Kidney (tissue), 14 donors: ENCODE measurements around the gene RHOT1. TPM values are rescaled to one million over a fixed set of nuclear protein-coding genes. Genes with fewer than 3 reads are reported as not detected.

Experiments
- DNase-seq, 5 donors: peaks; one replicate each; pipeline ENCODE4 v3.0.0-alpha.2; 2013 to 2020
- FAIRE-seq: peaks from 2 replicates; lab custom pipeline; 2012; peaks lifted over from hg19 to GRCh38; lab: Jason Lieb, UNC
- H3K27ac ChIP-seq, 2 donors: one replicate each; pipeline ENCODE4 v1.7.0; 2013; ENCODE audit warnings: low read depth in 2 of 2, low read length in 2 of 2, inconsistent platforms in 1 of 2
- H3K27me3 ChIP-seq: one replicate; pipeline ENCODE4 v1.7.1; 2013; ENCODE audit warnings: low read length, inconsistent platforms; ENCODE audit not compliant: control insufficient read depth, insufficient read depth
- H3K36me3 ChIP-seq, 3 donors: one replicate each; pipeline versions ENCODE4 v1.7.0 to v1.7.1; 2013; ENCODE audit warnings: low read length in 3 of 3, control low read depth in 1 of 3, inconsistent platforms in 1 of 3; ENCODE audit not compliant: insufficient read depth in 3 of 3, control insufficient read depth in 2 of 3
- H3K4me1 ChIP-seq, 3 donors: one replicate each; pipeline versions ENCODE4 v1.7.0 to v1.7.1; 2013; ENCODE audit warnings: low read length in 3 of 3, inconsistent platforms in 1 of 3, low read depth in 1 of 3; ENCODE audit not compliant: control insufficient read depth in 2 of 3, insufficient read depth in 2 of 3
- H3K4me3 ChIP-seq, 3 donors: one replicate each; pipeline versions ENCODE4 v1.7.0 to v1.8.1; 2013; ENCODE audit warnings: low read length in 3 of 3, control low read depth in 1 of 3, inconsistent platforms in 1 of 3
- H3K9ac ChIP-seq, 3 donors: one replicate each; pipeline versions ENCODE4 v1.7.0 to v1.7.1; 2013; ENCODE audit warnings: low read length in 3 of 3, control low read depth in 1 of 3, inconsistent platforms in 1 of 3
- H3K9me3 ChIP-seq, 3 donors: one replicate each; pipeline versions ENCODE4 v1.7.0 to v1.7.1; 2013; ENCODE audit warnings: low read length in 3 of 3, control low read depth in 1 of 3, inconsistent platforms in 1 of 3; ENCODE audit not compliant: control insufficient read depth in 2 of 3, insufficient read depth in 1 of 3
- intact Hi-C: fragments of 100-400 bp; cut with DNase I; formaldehyde crosslinking; loops from one replicate; pipeline ENCODE4 v1.11.1; 2022
- polyA plus RNA-seq: library from polyadenylated mRNA; stranded (reverse); fragments of 350-450 nt; fragmentation: Illumina TruSeq; extraction: RNeasy Lipid Tissue Mini Kit (QIAGEN cat#74804); gene quantifications from one replicate; pipeline ENCODE4 v1.2.3, GENCODE V29; 2014; ENCODE audit warnings: low read depth, low replicate concordance; ENCODE audit not compliant: insufficient read depth
- total RNA-seq: library from RNA; stranded (reverse); fragmentation: NEBNext Ultra II Directional; extraction: Animal tissue kit (Norgen Biotek cat#: 25700); gene quantifications from one replicate; pipeline ENCODE4 v1.2.1, GENCODE V29; 2021
- TF ChIP-seq, protein P1 (sequence below): IDR thresholded peaks from 3 replicates; pipeline ENCODE4 v1.5.1; 2012; ENCODE audit warnings: mild to moderate bottlenecking, moderate library complexity, borderline replicate concordance; ENCODE audit not compliant: insufficient read depth; ENCODE audit errors: extremely low read depth
- donor health status: control.
- donor health status: control.
- donor health status: control.
- donor health status: control.
- donor health status: control.
- donor health status: DM: yes; HTN: yes; CAD: no.
- donor health status: Normal renal cell carcinoma (clear cell type).

The RHOT1 gene
- total and polyA plus RNA-seq, 2 donors from 2014 or later: 25.6 to 30.4 TPM

DNA sequence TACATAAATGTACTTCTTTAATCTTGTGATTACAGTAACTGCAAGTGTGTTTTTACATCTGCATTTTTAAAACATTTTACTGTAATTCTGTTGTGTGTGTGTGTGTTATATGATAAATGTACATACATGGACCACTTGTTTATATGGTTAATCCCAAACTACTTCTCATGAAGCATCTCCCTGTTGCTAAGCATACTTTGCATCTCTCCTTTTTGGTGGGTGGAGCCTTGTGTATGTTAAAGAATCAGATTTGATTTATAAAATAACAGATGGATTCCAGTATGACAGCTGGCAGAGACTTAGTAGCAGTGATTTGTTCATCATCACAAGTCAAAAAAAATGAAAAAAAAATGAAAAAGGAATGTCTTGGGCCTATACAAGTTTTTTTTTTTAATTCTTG lies 67.3 kb downstream of the RHOT1 start:
- intact Hi-C loops: no loop called here
- DNase-seq (no peak), FAIRE-seq (no peak)
- H3K9me3 ChIP-seq: no peaks in the 10 kb centered on the region
- no peak overlapping the region for H3K9ac ChIP-seq
- H3K4me3 ChIP-seq: no peak overlapping the region
- no peak overlapping the region for H3K27ac ChIP-seq
- H3K4me1 ChIP-seq: no peaks in the 10 kb centered on the region
- peaks cover 4 to 26% (median 10%) of the 10 kb centered on the region in 3 donors for H3K36me3 ChIP-seq
- TF ChIP-seq, protein P1, sequence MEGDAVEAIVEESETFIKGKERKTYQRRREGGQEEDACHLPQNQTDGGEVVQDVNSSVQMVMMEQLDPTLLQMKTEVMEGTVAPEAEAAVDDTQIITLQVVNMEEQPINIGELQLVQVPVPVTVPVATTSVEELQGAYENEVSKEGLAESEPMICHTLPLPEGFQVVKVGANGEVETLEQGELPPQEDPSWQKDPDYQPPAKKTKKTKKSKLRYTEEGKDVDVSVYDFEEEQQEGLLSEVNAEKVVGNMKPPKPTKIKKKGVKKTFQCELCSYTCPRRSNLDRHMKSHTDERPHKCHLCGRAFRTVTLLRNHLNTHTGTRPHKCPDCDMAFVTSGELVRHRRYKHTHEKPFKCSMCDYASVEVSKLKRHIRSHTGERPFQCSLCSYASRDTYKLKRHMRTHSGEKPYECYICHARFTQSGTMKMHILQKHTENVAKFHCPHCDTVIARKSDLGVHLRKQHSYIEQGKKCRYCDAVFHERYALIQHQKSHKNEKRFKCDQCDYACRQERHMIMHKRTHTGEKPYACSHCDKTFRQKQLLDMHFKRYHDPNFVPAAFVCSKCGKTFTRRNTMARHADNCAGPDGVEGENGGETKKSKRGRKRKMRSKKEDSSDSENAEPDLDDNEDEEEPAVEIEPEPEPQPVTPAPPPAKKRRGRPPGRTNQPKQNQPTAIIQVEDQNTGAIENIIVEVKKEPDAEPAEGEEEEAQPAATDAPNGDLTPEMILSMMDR: no peak
- H3K27me3 ChIP-seq: no peaks in the 10 kb centered on the region

DNA sequence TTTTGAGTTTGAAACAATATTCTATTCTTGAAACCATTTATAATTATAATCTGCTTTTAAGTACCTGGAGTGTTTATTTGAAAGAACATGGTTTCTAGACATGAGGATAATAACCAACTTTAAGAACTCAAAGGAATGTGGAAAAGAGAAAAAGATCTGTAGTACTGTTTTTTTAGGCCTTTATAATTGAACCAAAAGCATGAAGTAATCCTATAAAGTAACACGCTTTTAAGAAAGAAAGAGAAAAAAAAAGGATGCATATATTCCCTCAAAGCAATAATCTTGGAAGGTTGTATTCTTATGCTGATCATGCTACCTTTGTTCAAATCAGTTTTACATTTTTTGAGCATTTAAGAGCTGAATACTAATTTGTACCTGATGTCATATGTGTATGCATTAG lies 69.4 kb downstream of the RHOT1 start:
- Histone ChIP-seq H3K27ac (no peak overlapping the region), H3K27me3 (no peaks in the 10 kb centered on the region), H3K9me3 (no peaks in the 10 kb centered on the region), H3K36me3 (peaks cover 4 to 26% (median 10%) of the 10 kb centered on the region in 3 donors), H3K9ac (no peak overlapping the region), H3K4me1 (no peaks in the 10 kb centered on the region), H3K4me3 (no peak overlapping the region)
- TF ChIP-seq, protein P1: no peak
- DNase-seq (no peak), FAIRE-seq (no peak)
- intact Hi-C loops: no loop called here

DNA sequence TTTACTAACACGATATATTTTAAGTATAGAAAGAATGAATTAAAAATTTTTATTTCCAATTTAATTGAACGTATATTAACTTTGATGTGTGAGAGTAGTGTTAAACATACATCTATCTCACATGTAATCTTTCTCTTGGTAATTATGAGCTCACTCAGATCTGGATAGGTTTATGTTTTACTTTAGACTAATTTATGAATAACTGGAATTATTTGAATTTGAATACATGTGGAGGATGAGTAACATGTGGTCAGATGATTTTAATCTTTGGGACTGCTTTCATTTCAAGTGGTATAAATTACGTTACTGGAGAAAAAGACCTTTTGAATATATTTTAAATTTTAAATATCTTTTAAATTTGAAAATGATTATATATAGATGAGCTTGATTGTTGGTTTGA lies 73.4 kb downstream of the RHOT1 start:
- intact Hi-C loops: no loop called here
- H3K4me1 ChIP-seq: no peaks in the 10 kb centered on the region
- peaks cover 0 to 13% (median 6%) of the 10 kb centered on the region in 3 donors for H3K36me3 ChIP-seq
- H3K4me3 ChIP-seq: no peak overlapping the region
- peak; percentile 76 for FAIRE-seq
- H3K27me3 ChIP-seq: no peaks in the 10 kb centered on the region
- TF ChIP-seq, protein P1: no peak
- no peak overlapping the region for H3K27ac ChIP-seq
- no peak for DNase-seq
- H3K9ac ChIP-seq: no peak overlapping the region
- H3K9me3 ChIP-seq: no peaks in the 10 kb centered on the region

DNA sequence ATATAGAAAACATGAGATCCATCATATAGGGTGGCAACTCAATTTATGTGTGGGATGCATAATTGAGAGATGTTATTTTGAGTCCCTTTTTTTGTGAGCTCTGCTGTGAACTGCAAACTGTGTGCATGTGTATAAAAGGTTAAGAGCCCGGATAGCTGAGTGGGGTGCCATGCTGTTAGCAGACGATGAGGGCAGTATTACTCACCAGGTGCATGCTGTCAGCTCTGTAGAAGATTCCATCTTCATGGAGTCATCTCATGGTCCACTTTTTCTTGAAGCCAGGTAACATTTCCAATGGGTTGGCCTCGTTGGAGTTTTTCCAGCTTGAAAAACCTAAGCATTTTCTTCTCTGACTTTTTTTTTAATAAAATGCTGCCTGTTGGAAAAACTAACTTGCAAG lies 80.3 kb downstream of the RHOT1 start:
- no peak for FAIRE-seq
- Histone ChIP-seq H3K9ac (no peak overlapping the region), H3K36me3 (peaks cover 0 to 12% (median 0%) of the 10 kb centered on the region in 3 donors), H3K9me3 (no peaks in the 10 kb centered on the region), H3K4me1 (no peaks in the 10 kb centered on the region), H3K27me3 (no peaks in the 10 kb centered on the region), H3K27ac (no peak overlapping the region), H3K4me3 (no peak overlapping the region)
- intact Hi-C loops: no loop called here
- TF ChIP-seq, protein P1: no peak
- no peak for DNase-seq
